GM19463 (cell line): ENCODE measurements around the gene PLXND1.
A peak's percentile ranks its signal among the peaks of the same experiment; 100 is the strongest.

Experiments used
- ATAC-seq: cut with Tn5 transposase; IDR thresholded peaks from one replicate; pipeline ENCODE4 v1.9.1; 2021; ENCODE audit warnings: mild to moderate bottlenecking, moderate library complexity; ENCODE audit not compliant: unreplicated experiment

PLXND1 gene

DNA sequence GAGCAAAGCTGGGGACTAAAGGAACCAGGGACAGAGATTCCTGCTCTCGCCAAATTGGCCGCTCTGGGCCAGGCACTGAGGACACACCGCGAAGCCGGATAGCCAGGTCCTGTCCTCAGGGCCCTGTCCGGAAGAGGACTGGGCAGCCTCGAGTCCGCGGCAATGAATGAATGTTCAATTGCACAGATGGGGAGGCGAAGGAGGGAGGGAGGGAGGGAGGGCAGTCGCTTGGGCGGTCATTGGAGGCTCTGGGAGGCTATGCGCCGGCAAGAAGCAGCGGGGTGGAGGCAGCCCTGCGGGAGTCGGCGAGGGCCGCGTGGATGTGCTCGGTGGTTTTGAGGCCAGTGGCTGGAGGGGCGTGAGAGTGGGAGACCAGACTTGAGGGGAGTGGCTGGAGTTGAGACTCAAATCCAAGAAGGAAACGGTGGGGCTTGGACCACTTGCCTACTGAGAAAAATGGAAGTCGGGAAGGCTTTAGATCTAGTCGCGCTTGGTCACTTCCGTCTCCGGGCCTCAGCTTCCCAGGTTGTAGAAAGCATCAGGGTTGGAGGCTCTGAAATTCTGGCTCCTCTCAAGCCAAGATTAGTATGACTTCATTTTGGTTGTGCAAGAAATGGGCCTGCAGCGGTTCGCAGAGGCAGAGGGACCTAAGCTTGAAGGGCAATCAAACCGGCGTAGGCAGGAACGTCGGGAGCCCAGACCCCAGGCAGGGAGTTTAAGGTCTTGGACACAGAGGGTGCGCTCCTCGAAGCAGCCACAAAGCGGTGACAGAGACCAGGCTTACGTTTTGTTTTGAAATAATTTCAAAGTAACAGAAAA is 21.1 kb upstream of the PLXND1 start:
- peak; percentile 32 for ATAC-seq

DNA sequence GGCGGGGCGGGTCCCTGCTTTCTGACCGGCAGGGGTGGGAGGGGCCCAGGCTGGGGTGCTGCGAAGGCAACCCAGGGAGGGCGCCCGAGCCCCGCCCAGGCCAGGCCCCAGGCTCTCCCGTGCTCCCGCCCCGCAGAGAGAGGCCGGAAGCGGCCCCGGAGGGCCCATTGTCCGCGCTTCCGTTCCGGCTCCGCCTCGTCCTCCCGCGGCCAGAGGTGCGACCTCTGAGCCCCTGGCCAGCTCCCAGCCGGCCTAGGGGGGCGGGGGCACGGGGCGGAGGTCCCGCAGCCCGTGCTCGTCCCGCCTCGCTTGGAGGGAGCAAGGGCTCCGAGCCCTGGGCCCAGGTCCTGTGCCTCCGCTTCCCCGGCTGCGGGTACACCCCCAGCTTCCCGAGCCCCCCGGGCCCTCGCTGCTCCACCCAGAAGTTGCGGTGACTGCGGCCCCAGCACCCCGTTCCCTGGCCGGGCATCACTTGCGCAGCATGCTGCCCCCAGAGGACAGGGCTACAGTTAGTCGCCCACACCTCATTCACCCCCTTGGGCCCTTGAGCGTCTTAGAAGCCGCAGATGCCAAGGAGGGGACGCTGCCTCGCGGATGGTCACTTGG is 20.4 kb upstream of the PLXND1 start:
- peak; percentile 98 for ATAC-seq

DNA sequence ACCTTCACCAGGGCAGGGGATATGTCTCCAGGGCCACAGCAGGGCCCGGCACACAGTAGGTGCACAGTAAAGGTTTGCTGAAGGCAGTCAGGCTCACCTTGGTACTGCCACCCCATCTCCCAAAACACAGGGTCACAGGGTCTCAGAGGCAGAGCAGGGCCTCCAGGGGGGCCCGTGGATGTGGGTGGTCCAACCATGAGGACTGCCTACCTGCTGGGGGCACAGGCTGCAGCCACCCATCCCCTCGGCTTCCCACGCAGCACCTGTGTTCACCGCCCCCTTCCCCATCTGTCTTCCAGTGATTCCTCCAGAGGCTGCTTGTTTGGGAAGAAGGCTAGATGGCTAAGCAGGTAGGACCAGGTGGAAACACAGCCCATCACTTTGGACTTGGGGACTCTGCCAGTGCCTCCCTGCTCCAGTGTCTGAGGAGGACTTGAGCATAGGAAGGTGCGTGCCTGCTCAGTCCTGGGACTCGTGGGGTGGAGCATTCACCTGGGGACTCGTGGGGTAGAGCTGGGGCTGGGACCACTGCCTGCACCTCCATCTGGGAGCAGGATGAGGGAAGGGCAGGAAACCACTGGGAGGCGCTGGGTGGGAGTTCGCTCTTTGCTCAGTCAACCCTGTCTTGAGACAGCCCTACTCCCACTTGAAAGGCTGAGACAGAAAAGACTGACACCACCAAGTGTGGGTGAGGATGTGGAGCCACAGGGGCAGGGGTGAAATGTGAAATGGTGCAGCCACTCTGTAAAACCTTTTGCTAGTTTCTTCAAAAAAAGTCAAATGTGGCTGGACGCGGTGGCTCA is 18.8 kb upstream of the PLXND1 start:
- no peak for ATAC-seq

DNA sequence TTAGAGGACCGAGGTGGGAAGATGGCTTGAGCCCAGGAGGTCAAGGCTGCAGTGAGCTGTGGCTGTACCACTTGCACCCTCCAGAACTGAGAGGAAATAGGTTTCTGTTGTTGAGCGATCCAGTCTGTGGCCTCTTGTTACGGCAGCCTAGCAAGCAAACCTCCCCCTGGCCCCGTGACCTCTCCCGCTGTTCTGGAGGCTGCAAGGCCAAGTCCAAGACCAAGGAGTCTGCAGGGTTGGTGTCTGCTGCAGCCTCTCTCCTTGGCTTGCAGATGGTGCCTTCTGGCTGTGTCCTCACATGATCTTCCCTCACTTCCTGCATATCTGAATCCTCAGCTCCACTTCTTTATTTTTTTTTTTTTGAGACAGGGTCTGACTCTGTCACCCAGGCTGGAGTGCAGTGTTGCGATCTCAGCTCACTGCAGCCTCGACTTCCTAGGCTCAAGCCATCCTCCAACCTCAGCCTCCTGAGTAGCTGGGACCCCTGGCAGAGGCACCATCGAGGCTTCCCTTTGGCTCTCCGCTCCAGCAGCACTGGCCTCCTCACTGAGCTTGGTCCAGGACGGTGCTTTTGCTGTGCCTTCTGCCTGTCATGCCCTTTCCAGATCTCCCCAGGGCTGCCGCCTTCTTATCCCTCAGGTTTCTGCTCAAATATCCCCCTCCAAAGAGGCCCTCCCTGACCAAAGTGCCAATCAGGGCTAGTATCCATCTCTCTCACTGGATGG is 18.0 kb upstream of the PLXND1 start:
- ATAC-seq: no peak

DNA sequence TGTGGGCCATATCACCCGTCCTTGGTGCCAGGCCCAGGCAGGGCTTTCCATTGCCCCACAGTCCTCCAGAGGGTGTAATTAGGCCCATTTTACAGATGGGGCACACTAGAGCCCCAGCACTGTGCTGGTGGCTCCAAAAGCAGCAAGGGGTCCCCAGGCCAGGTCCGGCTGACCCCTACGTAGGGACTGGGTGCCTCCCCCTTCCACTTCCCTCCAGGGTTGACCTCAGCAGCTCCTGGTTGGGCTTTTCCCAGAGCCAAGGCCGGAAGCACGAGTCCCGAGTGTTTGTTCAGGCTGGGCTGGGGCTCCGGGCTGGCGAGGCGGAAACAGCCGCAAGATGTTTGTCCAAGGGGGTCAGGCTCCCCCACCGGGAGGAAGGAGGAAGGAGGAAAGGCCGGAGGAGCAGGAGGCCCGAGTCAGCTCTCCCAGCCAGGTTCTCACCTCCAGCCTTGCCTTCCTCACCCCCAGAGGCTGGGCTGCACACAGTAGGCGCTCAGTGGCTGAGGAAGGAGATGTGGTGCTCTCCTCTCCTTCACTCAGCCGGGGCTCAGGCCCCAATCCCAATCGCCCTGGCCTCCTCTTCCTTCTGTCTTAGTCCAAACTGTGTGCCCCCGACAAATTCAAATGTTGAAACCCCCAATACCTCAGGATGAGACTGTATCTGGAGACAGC is 17.1 kb upstream of the PLXND1 start:
- no peak for ATAC-seq

DNA sequence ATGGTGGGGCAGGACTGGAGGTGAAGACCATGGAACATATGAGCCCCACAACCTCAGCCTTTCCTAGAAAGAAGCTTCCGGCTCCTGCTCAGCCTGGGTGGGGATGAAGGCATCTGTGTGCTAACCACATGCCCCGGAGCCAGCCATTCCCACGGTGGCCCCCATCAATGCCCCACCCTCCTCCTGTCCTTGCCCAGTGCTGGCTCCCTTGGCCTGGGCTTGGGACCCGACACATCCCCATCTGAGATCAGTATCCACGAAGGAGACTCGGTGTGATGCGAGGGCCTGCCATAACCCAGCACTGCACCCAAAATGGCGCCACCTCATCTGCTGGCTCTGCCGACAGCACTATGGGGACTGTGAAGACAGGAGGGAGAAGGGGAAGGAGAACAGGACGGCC is 16.5 kb upstream of the PLXND1 start:
- ATAC-seq: no peak

DNA sequence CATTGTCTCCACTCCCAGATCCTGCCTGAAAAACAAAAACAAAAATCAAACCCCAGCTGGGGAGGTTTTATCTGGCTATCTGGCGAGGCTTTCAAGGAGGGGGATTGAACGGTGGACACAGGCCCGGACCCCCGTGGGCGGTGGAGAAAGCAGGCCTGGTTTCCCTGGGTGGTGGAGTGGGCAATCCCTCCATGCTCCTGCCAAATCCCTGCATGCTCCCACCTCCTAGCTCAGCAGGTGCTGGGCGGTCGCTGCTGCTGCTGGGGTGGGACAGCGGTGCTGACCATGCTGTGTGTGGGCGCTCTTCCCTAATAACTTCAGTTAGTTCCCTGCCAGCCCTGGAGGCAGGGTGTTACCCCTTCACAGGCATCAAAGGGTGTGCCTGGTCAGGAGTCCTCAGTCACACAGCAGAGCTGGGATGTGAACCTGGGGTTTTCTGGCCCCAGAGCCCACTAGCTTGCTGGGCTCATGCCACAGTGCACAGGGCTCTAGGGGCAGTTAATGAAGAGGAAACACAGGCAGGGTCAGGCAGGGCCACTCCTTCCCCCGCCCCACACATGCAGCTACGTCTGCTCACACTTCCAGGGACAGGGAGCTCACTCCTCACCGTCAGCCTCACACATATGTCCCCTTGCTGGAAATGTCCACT is 15.9 kb upstream of the PLXND1 start:
- no peak for ATAC-seq

DNA sequence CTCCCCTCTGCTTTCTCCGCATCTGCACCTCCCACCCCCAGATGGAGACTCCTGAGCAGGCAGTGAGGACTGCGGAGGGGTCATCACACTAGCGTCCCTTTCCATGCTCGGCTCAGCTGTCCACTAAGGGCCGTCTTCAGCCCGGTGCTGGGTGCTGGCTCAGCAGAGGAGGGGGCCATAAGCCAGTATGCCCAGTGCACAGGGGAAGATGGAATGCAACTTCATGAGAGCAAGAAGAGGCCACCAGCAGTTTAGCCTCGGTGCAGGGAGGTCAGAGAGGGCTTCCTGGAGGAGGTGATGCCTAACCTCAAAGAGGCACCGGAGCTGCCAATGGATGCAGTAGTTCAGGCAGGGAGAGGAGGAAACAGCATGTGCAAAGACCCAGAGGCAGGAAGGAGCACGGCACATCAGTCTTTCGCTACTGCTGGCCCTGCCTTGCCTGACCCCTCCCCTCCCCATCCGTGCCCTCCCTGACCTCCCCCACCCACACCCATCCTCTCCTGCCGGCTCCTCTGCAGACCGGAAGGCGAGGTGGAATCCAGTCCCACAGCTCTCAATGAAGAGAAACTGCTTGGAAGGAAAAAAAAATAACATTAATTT is 15.2 kb upstream of the PLXND1 start:
- ATAC-seq: no peak

DNA sequence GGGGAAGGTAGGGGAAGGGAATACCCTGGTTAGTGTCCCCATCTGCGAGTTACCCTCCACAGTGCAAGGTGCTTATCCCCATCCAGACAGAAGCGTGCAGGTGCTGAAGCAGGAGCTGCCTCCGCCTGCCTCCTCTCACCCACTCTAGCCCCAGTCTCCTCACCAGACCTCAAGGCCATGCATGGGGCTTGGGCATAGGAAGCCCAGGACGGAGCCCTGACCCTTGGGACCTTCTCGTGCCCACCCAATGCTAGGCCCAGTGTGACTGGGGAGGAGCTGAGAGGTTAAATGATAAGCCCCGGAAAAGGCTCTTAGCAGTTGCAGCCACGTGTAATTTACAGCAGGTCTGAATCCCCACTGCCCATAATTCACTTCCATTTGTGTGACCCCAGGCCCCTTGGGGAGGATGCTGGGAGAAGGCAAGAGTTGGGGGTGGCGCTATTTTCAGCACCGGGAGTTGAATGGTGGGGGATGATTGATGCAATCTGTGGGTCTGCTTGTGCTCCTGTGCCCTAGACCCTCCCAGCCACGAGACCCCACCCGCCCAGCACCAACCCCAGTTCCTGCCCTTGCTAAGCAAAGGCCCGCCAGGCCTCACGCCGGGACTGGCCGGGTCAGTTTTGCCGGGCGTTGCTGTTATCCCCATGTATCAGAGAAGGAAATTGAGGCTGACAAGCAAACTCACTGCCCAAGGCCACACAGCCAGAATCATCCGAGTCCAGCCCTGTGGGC is 14.5 kb upstream of the PLXND1 start:
- no peak for ATAC-seq

DNA sequence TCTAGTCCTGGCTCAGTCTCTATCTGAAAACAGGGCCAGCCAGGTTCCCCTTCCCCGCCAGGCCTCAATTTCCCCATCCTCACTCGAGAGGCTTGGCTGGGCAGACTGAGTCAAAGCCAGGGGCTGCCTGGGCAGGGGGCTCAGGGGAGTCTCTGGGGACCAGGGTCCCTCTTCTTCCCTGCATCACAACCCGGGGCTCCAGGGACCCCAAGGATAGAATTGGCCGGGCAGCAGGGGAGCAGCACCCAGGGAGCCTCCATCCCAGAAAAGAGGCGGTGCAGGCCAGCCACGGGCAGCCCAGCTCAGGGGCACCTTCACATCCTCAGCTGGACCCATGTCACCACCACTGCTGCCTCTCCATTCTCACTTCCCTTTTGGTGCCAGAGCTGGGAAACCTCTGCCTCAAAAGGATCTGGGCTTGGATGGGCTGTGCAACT is 13.3 kb upstream of the PLXND1 start:
- ATAC-seq: no peak

DNA sequence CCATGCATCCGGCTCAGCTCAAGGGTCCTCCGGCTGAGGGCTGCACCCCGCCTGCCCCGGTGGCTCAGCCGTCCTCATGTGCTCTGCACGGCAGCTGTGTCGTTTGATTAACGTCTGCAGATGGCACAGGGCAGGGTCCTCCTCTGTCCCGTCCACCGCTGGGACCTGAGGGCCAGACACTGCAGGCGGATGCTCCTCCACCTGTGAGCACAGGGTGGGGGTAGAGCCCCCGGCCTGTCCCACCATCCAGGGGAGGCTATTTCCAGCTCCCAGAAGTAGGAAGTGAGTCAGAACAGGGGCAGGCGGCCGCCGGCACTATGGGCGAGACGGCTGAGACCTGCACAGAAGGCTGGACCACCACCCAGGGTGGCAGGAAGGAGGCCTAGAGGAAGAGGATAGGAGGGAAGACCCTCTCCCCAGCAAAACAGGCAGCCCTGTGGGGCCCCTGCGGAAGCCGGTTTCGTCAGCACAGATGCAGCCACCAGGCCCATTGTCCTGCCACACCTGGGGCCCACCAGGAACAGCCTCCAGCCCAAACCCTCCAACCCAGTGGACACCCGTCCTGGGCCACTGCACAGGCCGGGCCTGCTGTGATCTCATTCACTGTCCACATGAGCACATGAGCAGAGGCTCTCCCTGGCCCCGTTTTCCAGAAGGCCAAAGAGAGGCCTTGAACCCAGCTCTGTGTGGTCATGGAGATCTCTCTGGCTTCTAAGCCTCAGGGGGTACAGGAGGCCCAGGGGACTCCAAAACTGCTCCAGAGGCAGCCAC is 12.6 kb upstream of the PLXND1 start:
- no peak for ATAC-seq

DNA sequence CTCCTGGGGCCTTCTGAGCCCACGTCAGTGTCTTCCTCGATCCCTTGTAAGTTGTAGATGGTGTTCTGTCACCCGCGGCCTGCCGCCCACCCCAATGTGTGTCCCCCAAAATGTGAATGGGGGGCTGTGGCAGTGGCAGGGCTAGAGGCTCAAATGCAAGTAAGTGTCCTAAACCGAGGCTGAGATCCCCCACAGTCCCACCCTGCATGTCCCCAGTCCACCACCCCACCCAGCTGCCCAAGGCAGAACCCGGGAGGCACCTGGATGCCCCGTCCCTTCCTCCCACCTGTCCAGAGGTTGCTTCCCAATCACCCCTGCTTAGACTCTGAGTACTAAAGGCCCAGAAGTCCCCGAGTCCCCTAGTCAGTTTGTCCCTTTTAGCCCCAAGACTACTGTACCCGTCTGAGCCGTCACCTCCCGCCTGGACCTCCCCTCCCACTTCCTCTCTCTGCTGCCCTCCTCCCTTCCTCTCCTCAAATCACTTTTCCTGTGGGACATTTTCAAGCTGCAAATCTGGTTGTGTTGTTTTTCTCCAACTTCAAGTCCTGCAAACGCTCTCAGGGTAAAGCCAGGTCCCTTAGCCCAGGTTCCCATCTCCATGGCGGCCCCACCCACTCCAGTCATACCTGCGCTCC is 11.8 kb upstream of the PLXND1 start:
- ATAC-seq: no peak

DNA sequence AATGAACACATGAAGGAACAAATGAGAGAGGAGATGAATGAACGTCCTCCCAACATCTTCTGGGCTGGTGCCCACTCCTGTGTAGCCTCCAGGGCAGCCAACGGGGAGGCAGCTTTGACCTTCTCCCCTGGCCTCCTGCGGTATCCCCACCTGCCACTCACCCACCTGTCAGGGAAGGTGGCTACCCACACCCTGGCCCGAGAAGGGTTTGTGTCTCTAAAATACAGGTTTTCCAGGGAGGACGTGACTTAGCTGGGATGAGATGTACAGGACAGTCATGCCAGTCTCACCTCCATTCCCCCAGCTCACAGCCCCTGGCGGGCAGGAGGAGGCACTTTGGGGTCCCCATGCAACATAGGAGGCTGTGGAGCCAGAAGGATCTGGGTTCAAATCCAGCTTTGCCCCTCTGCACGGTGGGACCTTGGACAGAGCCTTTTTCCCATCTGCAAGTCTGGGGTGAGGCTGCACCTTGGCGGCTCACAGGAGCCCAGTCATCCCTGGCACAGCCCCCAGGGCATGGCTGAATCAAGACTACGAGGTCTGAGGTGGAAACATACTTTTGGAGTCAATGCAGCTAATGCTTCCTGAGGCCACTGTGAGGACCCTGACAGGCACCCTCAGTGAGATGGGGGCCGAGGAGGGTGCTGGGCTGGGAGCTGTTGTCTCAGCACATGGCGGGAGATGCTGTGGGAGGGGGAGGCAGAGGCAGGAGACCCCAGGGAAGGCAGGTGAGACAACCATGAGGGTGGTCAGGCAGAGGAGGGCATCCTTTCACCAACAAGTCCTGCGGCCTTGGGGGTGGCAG is 11.1 kb upstream of the PLXND1 start:
- no peak for ATAC-seq

DNA sequence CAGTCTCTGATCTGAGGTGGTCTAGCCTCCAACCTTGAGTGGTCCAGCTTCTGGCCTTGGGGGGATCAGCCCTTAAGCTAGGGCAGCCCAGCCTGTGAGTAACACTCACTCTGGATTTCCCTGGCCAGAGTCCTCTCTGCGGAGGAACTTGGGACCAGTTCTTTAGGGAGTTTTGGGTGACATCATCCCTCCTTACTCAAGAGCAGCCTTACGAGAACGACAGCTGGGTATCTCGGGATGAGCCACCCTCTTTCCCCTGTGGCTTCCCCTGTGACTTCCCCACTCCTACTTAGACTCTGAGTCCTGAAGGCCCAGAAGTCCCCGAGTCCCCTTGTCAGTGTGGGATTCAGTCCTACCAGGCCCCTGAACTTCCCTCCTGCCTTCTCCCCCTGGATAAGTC is 10.2 kb upstream of the PLXND1 start:
- ATAC-seq: no peak

DNA sequence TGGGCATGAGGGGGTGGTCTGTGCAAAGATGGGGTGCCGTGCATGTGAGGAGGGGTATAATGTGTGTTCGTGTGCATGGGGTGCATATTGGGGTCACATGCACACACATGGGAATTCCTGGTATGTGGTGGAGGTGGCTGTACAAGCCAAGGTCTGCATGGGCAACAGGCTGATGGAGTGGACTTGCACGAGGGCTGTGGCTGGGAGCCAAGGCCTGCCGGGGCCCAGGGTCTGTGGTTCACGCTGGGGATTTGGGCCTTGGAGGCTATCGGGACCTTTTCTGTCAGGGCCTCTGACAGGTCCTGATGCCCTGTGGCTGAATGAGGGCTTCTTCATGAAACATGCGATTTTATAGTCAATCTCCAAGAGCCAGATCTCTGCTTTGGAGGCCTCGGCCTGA is 9.8 kb upstream of the PLXND1 start:
- no peak for ATAC-seq

DNA sequence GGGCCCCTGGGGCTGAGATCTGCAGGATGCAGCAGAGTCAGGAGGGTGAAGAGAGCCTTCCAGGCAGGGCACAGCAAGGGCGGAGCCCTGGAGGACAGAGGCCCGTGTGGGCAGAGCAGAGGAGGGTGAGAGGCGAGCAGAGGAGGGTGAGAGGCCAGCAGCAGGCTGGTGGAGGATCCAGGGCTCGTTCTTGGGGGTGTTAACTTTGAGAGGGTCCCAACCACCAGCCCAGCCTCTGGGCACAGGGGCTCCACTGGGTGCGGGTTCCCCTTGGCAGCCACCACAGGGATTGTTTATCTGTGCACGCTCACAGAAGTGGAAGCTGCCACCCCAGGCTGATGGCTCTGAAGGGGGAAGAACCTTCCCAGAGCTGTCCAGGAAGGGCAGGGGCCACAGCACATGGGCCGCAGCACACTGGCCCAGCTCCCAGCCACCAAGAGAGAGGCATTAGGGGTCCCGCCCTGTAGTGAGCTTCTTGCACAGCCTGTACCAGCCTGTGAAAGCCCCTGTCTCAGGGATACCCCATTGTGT is 9.3 kb upstream of the PLXND1 start:
- no peak for ATAC-seq

DNA sequence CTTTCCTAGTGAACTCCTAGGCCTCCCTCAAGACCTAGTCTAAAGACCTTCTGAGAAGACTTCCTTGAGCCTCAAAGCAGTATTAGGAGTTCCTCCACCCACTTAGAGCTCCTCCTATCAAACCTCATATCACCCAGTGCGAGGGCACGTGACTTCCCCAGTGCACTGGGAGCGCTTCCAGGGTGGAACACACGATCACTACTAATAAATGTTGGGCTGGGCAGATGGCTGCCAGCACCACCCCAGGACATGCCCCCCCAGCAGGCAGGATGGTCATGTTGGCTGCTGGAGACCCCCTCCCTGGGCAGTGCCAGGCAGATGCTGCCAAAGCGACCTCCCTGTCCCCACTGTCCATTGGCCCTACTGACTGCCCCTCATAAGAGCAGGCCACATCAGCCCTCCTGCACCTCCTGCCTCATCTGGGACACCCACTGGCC is 8.5 kb upstream of the PLXND1 start:
- ATAC-seq: no peak
